ENCODE measurements around the gene METTL16.
"Not testable (repeated sequence)": the region's sequence is repeated elsewhere in the genome, so short reads cannot be mapped to it uniquely, and the experiment has no call there.

Gene METTL16

GRCh38 chr17:2510559-2510958, 1.1 kb downstream of the METTL16 start:
- DNase-seq = no peak
- intact Hi-C loops (cut with DNase I) = loop anchor here (10.0 kb wide), 1 partner anchor 84 kb away; the partner anchor contains the start of gene PAFAH1B1

GRCh38 chr17:2508035-2508434, 3.7 kb downstream of the METTL16 start:
- intact Hi-C loops (cut with DNase I) = no loop called here
- DNase-seq = no peak

- intact Hi-C loops (cut with DNase I) = not testable (repeated sequence)
- DNase-seq = peak in 1 of 42 donors; percentile 2
These were observed 4.7 kb downstream of the METTL16 start for GRCh38 chr17:2507015-2507414.

GRCh38 chr17:2503627-2504026, 8.1 kb downstream of the METTL16 start:
- no peak for DNase-seq
- intact Hi-C loops (cut with DNase I) = no loop called here

- peak in 1 of 42 donors; percentile 15 for DNase-seq
- intact Hi-C loops (cut with DNase I) = no loop called here
These were observed 8.7 kb downstream of the METTL16 start for GRCh38 chr17:2502871-2503580.

- intact Hi-C loops (cut with DNase I) = no loop called here
- DNase-seq = peak in 1 of 42 donors; percentile 34
These were observed 11.2 kb downstream of the METTL16 start for GRCh38 chr17:2500446-2500845.

GRCh38 chr17:2489286-2489685, 22.4 kb downstream of the METTL16 start:
- DNase-seq; intact Hi-C loops (cut with DNase I): not testable (repeated sequence)

GRCh38 chr17:2487306-2487705, 24.4 kb downstream of the METTL16 start:
- no peak for DNase-seq
- intact Hi-C loops (cut with DNase I) = no loop called here

GRCh38 chr17:2486709-2487108, 25.0 kb downstream of the METTL16 start:
- peak in 38 of 42 donors; percentile 16 to 68 (median 40) for DNase-seq
- intact Hi-C loops (cut with DNase I) = not testable (repeated sequence)

GRCh38 chr17:2485970-2486369, 25.7 kb downstream of the METTL16 start:
- intact Hi-C loops (cut with DNase I) = no loop called here
- no peak for DNase-seq

- intact Hi-C loops (cut with DNase I) = no loop called here
- no peak for DNase-seq
These were observed 26.1 kb downstream of the METTL16 start for GRCh38 chr17:2485543-2485942.

- DNase-seq = peak in 33 of 42 donors; percentile 9 to 77 (median 43)
- intact Hi-C loops (cut with DNase I) = no loop called here
These were observed 26.8 kb downstream of the METTL16 start for GRCh38 chr17:2484876-2485275.

- DNase-seq = no peak
- intact Hi-C loops (cut with DNase I) = no loop called here
These were observed 28.6 kb downstream of the METTL16 start for GRCh38 chr17:2483084-2483483.

- intact Hi-C loops (cut with DNase I) = no loop called here
- DNase-seq = no peak
These were observed 29.5 kb downstream of the METTL16 start for GRCh38 chr17:2482218-2482617.

GRCh38 chr17:2481760-2482159, 29.9 kb downstream of the METTL16 start:
- intact Hi-C loops (cut with DNase I) = no loop called here
- DNase-seq = no peak

GRCh38 chr17:2478458-2478857, 33.2 kb downstream of the METTL16 start:
- intact Hi-C loops (cut with DNase I) = no loop called here
- DNase-seq = no peak

GRCh38 chr17:2475056-2475455, 36.6 kb downstream of the METTL16 start:
- no peak for DNase-seq
- intact Hi-C loops (cut with DNase I) = no loop called here

- no peak for DNase-seq
- intact Hi-C loops (cut with DNase I) = no loop called here
These were observed 37.3 kb downstream of the METTL16 start for GRCh38 chr17:2474371-2474770.

GRCh38 chr17:2468270-2468669, 43.4 kb downstream of the METTL16 start:
- intact Hi-C loops (cut with DNase I) = no loop called here

GRCh38 chr17:2466931-2467330, 44.8 kb downstream of the METTL16 start:
- intact Hi-C loops (cut with DNase I) = no loop called here
- DNase-seq = no peak

More at GRCh38 chr17:2468270-2468669, 43.4 kb downstream of the METTL16 start:
- no peak for DNase-seq

- DNase-seq = no peak
- intact Hi-C loops (cut with DNase I) = no loop called here
These were observed 49.2 kb downstream of the METTL16 start for GRCh38 chr17:2462481-2462880.
